HEK293 (cell line): ENCODE data around the gene VPS13D.

Source experiments
- CTCF ChIA-PET: fragments of 350-600 bp; formaldehyde crosslinking; extraction: SDS; loops from one replicate; lab custom pipeline; 2021; ENCODE audit warnings: antibody characterized with exemption; lab: Yijun Ruan, JAX
- POLR2A ChIA-PET: fragments of 300-600 bp; formaldehyde crosslinking; extraction: SDS; loops from one replicate; lab custom pipeline; 2020; ENCODE audit warnings: antibody characterized with exemption, inconsistent platforms; lab: Yijun Ruan, JAX
- H3K27ac ChIP-seq: fragments of 200-500 bp; sonication (Bioruptor generic); 2 replicates; pipeline ENCODE4 v1.5.1; 2014; ENCODE audit warnings: low read depth, low read length, control low read depth, inconsistent platforms; ENCODE audit errors: extremely low read depth
- H3K36me3 ChIP-seq, 2 experiments: fragments of 200-500 bp in 1 of 2; sonication (Bioruptor generic) in 1 of 2; 1 replicate in 1 of 2; 2 replicates in 1 of 2; pipeline ENCODE4 v1.5.1; 2014 to 2017; ENCODE audit warnings: inconsistent platforms in 2 of 2, low read length in 2 of 2; ENCODE audit not compliant: control insufficient read depth in 2 of 2, insufficient read depth in 1 of 2
- H3K4me1 ChIP-seq: fragments of 200-500 bp; sonication (Bioruptor generic); 2 replicates; pipeline ENCODE4 v1.5.1; 2014; ENCODE audit warnings: mild to moderate bottlenecking, low read length, inconsistent platforms; ENCODE audit not compliant: control insufficient read depth, insufficient read depth
- H3K4me3 ChIP-seq: 2 replicates; pipeline ENCODE4 v1.5.1; 2011; ENCODE audit warnings: low read depth, mild to moderate bottlenecking, control low read depth, low read length, moderate library complexity
- H3K9me3 ChIP-seq: fragments of 200-500 bp; sonication (Bioruptor generic); 2 replicates; pipeline ENCODE4 v1.5.1; 2014; ENCODE audit warnings: low read depth, low read length, inconsistent platforms; ENCODE audit not compliant: control insufficient read depth, insufficient read depth
- GLIS1 ChIP-seq: fragments of 450-650 bp; formaldehyde crosslinking; IDR thresholded peaks from 2 replicates; pipeline ENCODE4 v1.5.1; 2016; ENCODE audit warnings: missing biosample characterization, missing genetic modification characterization
- MZF1 ChIP-seq: fragments of 450-650 bp; formaldehyde crosslinking; IDR thresholded peaks from 2 replicates; pipeline ENCODE4 v1.5.1; 2017; ENCODE audit warnings: missing biosample characterization, missing genetic modification characterization, borderline replicate concordance
- PRDM2 ChIP-seq: fragments of 450-650 bp; formaldehyde crosslinking; IDR thresholded peaks from 2 replicates; pipeline ENCODE4 v1.5.1; 2016; ENCODE audit warnings: missing biosample characterization, missing genetic modification characterization, borderline replicate concordance
- ZNF112 ChIP-seq: fragments of 450-650 bp; formaldehyde crosslinking; IDR thresholded peaks from 2 replicates; pipeline ENCODE4 v1.5.0; 2017; ENCODE audit warnings: missing biosample characterization, missing genetic modification characterization
- ZNF140 ChIP-seq: fragments of 450-650 bp; formaldehyde crosslinking; IDR thresholded peaks from 2 replicates; pipeline ENCODE4 v1.5.1; 2016; ENCODE audit warnings: missing biosample characterization, missing genetic modification characterization
- ZNF157 ChIP-seq: fragments of 450-650 bp; formaldehyde crosslinking; IDR thresholded peaks from 2 replicates; pipeline ENCODE4 v1.5.1; 2016; ENCODE audit warnings: missing biosample characterization, missing genetic modification characterization
- ZNF19 ChIP-seq: fragments of 450-650 bp; formaldehyde crosslinking; IDR thresholded peaks from 2 replicates; pipeline ENCODE4; 2016; ENCODE audit warnings: missing biosample characterization, missing genetic modification characterization, low read depth
- ZNF513 ChIP-seq: fragments of 450-650 bp; IDR thresholded peaks from 2 replicates; pipeline ENCODE4 v1.5.1; 2018; ENCODE audit warnings: missing biosample characterization, missing genetic modification characterization
- ZNF600 ChIP-seq: fragments of 450-650 bp; formaldehyde crosslinking; IDR thresholded peaks from 2 replicates; pipeline ENCODE4 v1.5.1; 2016; ENCODE audit warnings: missing biosample characterization, missing genetic modification characterization
- ZNF677 ChIP-seq: fragments of 450-650 bp; IDR thresholded peaks from 2 replicates; pipeline ENCODE4 v1.5.0; 2018; ENCODE audit warnings: missing biosample characterization, mild to moderate bottlenecking, missing genetic modification characterization, moderate library complexity
- ZNF707 ChIP-seq: fragments of 450-650 bp; formaldehyde crosslinking; IDR thresholded peaks from 2 replicates; pipeline ENCODE4 v1.5.1; 2016; ENCODE audit warnings: missing biosample characterization, missing genetic modification characterization
- TF ChIP-seq, protein P1 (sequence below): fragments of 450-650 bp; formaldehyde crosslinking; IDR thresholded peaks from 2 replicates; pipeline ENCODE4 v1.5.1; 2016; ENCODE audit warnings: missing biosample characterization, missing genetic modification characterization

VPS13D gene

DNA sequence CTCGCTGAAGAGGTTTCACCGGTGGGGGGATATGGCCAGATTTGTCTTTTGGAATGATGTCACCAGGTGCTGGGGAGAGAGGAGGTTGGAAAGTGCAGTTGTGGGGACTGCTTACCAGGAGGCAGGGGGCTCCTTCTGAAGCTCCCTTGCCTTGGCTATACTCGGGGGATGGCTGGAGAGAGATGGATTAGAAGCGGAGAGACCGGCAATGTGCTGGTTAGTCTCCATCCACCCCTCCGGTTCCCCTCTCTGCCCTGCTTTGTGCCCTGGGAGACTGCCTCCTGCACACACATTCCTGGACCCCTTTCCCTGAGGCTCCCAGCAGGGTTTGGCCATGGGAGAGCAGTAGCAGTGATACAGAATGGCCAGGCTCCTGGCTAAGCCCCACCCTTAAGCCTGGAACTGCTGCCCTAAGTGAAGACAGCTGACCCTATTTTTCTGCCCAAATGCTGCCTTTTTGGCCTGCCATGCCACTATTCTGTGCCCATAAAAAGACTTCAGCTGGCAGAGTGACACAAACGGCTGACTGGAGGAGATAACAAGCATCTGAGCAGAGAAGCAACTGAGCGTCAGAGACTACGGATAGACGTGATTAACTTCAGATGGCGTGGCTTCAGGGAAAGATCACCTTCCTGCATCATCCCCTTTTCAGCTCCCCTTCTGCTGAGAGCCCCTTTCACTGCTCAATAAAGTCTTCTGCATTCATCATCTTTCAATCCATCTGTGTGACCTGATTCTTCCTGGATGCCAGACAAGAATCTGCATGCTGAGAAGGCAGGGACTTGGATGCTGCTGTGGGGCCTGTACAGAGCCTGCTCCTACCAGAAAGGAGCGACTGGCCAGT, 14.5 kb upstream of the VPS13D start:
- no peaks in the 10 kb centered on the region for H3K9me3 ChIP-seq
- POLR2A ChIA-PET: no interaction called here
- TF ChIP-seq ZNF19 (no peak), MZF1 (tag by site-specific recombination) (peak; percentile 63; the same call in 1 of the 2 replicates), PRDM2 (no peak), ZNF513 (tag by site-specific recombination) (no peak), GLIS1 (tag by site-specific recombination) (peak; percentile 12; the same call in 1 of the 2 replicates)
- TF ChIP-seq, protein P1, sequence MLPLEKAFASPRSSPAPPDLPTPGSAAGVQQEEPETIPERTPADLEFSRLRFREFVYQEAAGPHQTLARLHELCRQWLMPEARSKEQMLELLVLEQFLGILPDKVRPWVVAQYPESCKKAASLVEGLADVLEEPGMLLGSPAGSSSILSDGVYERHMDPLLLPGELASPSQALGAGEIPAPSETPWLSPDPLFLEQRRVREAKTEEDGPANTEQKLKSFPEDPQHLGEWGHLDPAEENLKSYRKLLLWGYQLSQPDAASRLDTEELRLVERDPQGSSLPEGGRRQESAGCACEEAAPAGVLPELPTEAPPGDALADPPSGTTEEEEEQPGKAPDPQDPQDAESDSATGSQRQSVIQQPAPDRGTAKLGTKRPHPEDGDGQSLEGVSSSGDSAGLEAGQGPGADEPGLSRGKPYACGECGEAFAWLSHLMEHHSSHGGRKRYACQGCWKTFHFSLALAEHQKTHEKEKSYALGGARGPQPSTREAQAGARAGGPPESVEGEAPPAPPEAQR (tag by site-specific recombination): no peak
- H3K36me3 ChIP-seq: no peaks in the 10 kb centered on the region
- CTCF ChIA-PET: interaction anchor here (4.3 kb wide), 1 partner anchor 90 kb away, joined by 35 read pairs; no protein-coding TSS in a partner anchor
- no peak overlapping the region for H3K4me3 ChIP-seq
- no peak overlapping the region for H3K27ac ChIP-seq
- no peaks in the 10 kb centered on the region for H3K4me1 ChIP-seq

- Histone ChIP-seq H3K27ac (no peak overlapping the region), H3K36me3 (no peaks in the 10 kb centered on the region), H3K4me1 (no peaks in the 10 kb centered on the region), H3K9me3 (no peaks in the 10 kb centered on the region), H3K4me3 (no peak overlapping the region)
- no peak for TF ChIP-seq ZNF157 (tag by site-specific recombination)
- no peak for TF ChIP-seq ZNF600 (tag by site-specific recombination)
- TF ChIP-seq ZNF140 (tag by site-specific recombination): no peak
- no peak for TF ChIP-seq ZNF677
- no peak for TF ChIP-seq ZNF707 (tag by site-specific recombination)
- TF ChIP-seq ZNF112 (tag by site-specific recombination): no peak
- CTCF ChIA-PET: interaction anchor here (1.4 to 3.8 kb wide), 3 partner anchors 9 to 95 kb away, joined by 4 to 19 read pairs (median 8); no protein-coding TSS in a partner anchor
- POLR2A ChIA-PET: no interaction called here
Observed at GRCh38 chr1:12219800-12220199, 10.0 kb upstream of the VPS13D start.
